IMR-90 (cell line): ENCODE data around the gene KRTAP10-6. TPM values are rescaled to one million over a fixed set of nuclear protein-coding genes. Genes with fewer than 3 reads are reported as not detected.

Experiments used
- ATAC-seq: fragments of 200-7000 bp; cut with Tn5 transposase; 2 replicates; pipeline ENCODE4 v1.9.1; 2020; ENCODE audit warnings: low read depth, mild to moderate bottlenecking, moderate library complexity
- BruUV-seq: library from RNA; stranded (reverse); fragments of 400-500 nt; replicated peaks from 2 replicates; lab custom pipeline; 2021; lab: Mats Ljungman, UMichigan
- CTCF ChIA-PET: fragments of 300-600 bp; formaldehyde crosslinking; extraction: SDS; loops from one replicate; lab custom pipeline; 2021; ENCODE audit warnings: antibody characterized with exemption; lab: Yijun Ruan, JAX
- POLR2A ChIA-PET: fragments of 300-600 bp; sonication (Branson Sonifier 250); formaldehyde crosslinking; loops from one replicate; lab custom pipeline; 2022; ENCODE audit warnings: antibody characterized with exemption; ENCODE audit not compliant: unreplicated experiment; lab: Charles Lee
- DNase-seq: peaks from one replicate; pipeline ENCODE4 v3.0.0; 2013
- H2AFZ ChIP-seq: replicated peaks from 2 replicates; pipeline ENCODE3; 2013; ENCODE audit warnings: low read length, mild to moderate bottlenecking; ENCODE audit not compliant: poor library complexity
- H2AK5ac ChIP-seq: 2 replicates; pipeline ENCODE4 v1.6.1; 2013; ENCODE audit warnings: low read depth, low read length, inconsistent platforms
- H2AK9ac ChIP-seq: replicated peaks from 2 replicates; pipeline ENCODE3; 2013; ENCODE audit warnings: mild to moderate bottlenecking, low read depth, low read length, moderate library complexity; ENCODE audit not compliant: poor library complexity
- H2BK120ac ChIP-seq: 2 replicates; pipeline ENCODE4 v1.6.1; 2013; ENCODE audit warnings: low read depth, low read length, inconsistent platforms
- H2BK15ac ChIP-seq: 3 replicates; pipeline ENCODE4 v1.6.1; 2013; ENCODE audit warnings: low read depth, low read length, inconsistent platforms
- H2BK20ac ChIP-seq: 2 replicates; pipeline ENCODE4 v1.6.1; 2013; ENCODE audit warnings: low read depth, mild to moderate bottlenecking, inconsistent platforms, low read length, moderate library complexity
- H2BK5ac ChIP-seq: 2 replicates; pipeline ENCODE4 v1.6.1; 2013; ENCODE audit warnings: mild to moderate bottlenecking, low read depth, low read length, inconsistent platforms; ENCODE audit not compliant: poor library complexity, severe bottlenecking
- H3K14ac ChIP-seq: replicated peaks from 2 replicates; pipeline ENCODE4 v1.6.1; 2013; ENCODE audit warnings: low read depth, low read length, inconsistent platforms
- H3K18ac ChIP-seq: 2 replicates; pipeline ENCODE4 v1.6.1; 2013; ENCODE audit warnings: low read depth, low read length, control low read depth
- H3K23ac ChIP-seq: 2 replicates; pipeline ENCODE4 v1.6.1; 2013; ENCODE audit warnings: low read depth, low read length, inconsistent platforms
- H3K27ac ChIP-seq: 2 replicates; pipeline ENCODE4 v1.5.1; 2013; ENCODE audit warnings: mild to moderate bottlenecking, control low read depth, low read length; ENCODE audit not compliant: insufficient read depth
- H3K27me3 ChIP-seq: 2 replicates; pipeline ENCODE4 v1.6.1; 2013; ENCODE audit warnings: low read length; ENCODE audit not compliant: control insufficient read depth, insufficient read depth
- H3K36me3 ChIP-seq: 2 replicates; pipeline ENCODE4 v1.6.1; 2013; ENCODE audit warnings: low read length, mixed read lengths; ENCODE audit not compliant: control insufficient read depth, insufficient read depth
- H3K4ac ChIP-seq: 2 replicates; pipeline ENCODE4 v1.6.1; 2013; ENCODE audit warnings: low read depth, low read length, inconsistent platforms
- H3K4me1 ChIP-seq: 2 replicates; pipeline ENCODE4 v1.6.1; 2013; ENCODE audit warnings: low read length, mixed read lengths; ENCODE audit not compliant: control insufficient read depth, insufficient read depth
- H3K4me2 ChIP-seq: 2 replicates; pipeline ENCODE4 v1.6.1; 2013; ENCODE audit warnings: low read depth, mild to moderate bottlenecking, control low read depth, low read length, moderate library complexity
- H3K4me3 ChIP-seq: 2 replicates; pipeline ENCODE4 v1.5.1; 2013; ENCODE audit warnings: low read depth, mild to moderate bottlenecking, control low read depth, low read length, moderate library complexity; ENCODE audit not compliant: insufficient read depth
- H3K56ac ChIP-seq: 2 replicates; pipeline ENCODE4 v1.6.1; 2013; ENCODE audit warnings: low read length, inconsistent platforms; ENCODE audit not compliant: insufficient read depth; ENCODE audit errors: extremely low read depth
- H3K79me1 ChIP-seq, 2 experiments: 2 replicates each; pipeline ENCODE4 v1.6.1; 2013; ENCODE audit warnings: low read length in 2 of 2, inconsistent platforms in 1 of 2, low read depth in 1 of 2
- H3K9ac ChIP-seq: 2 replicates; pipeline ENCODE4 v1.6.1; 2013; ENCODE audit warnings: low read depth, low read length, control low read depth
- H3K9me1 ChIP-seq: 2 replicates; pipeline ENCODE4 v1.6.1; 2013; ENCODE audit warnings: low read length, inconsistent platforms; ENCODE audit not compliant: insufficient read depth
- H3K9me3 ChIP-seq: 2 replicates; pipeline ENCODE4 v1.6.1; 2013; ENCODE audit warnings: low read length; ENCODE audit not compliant: control insufficient read depth, insufficient read depth
- H4K20me1 ChIP-seq: 2 replicates; pipeline ENCODE4 v1.6.1; 2013; ENCODE audit warnings: low read length, inconsistent platforms; ENCODE audit not compliant: insufficient read depth
- H4K5ac ChIP-seq: 2 replicates; pipeline ENCODE4 v1.6.1; 2013; ENCODE audit warnings: mild to moderate bottlenecking, low read depth, low read length, control low read depth
- H4K8ac ChIP-seq, 2 experiments: 2 replicates each; pipeline ENCODE4 v1.6.1; 2013; ENCODE audit warnings: low read depth in 2 of 2, low read length in 2 of 2, control low read depth in 1 of 2, inconsistent platforms in 1 of 2
- H4K91ac ChIP-seq: 2 replicates; pipeline ENCODE4 v1.6.1; 2013; ENCODE audit warnings: low read depth, low read length, inconsistent platforms; ENCODE audit not compliant: insufficient read depth
- BHLHE40 ChIP-seq: fragments of 150-350 bp; IDR thresholded peaks from 2 replicates; pipeline ENCODE4 v1.6.1; 2016; ENCODE audit warnings: mild to moderate bottlenecking, low read depth, low read length
- MAFK ChIP-seq: IDR thresholded peaks from 2 replicates; pipeline ENCODE4 v1.6.1; 2012; ENCODE audit warnings: low read depth, low read length, improper control_type of control experiment
- MAZ ChIP-seq: IDR thresholded peaks from 2 replicates; pipeline ENCODE4 v1.6.1; 2012; ENCODE audit warnings: low read depth, mild to moderate bottlenecking, low read length, improper control_type of control experiment, moderate library complexity, borderline replicate concordance
- MXI1 ChIP-seq: IDR thresholded peaks from 2 replicates; pipeline ENCODE4 v1.6.1; 2012; ENCODE audit warnings: low read depth, mild to moderate bottlenecking, low read length, moderate library complexity, borderline replicate concordance
- POLR2A ChIP-seq: IDR thresholded peaks from 2 replicates; pipeline ENCODE4 v1.6.1; 2012; ENCODE audit warnings: mild to moderate bottlenecking, low read depth, low read length
- RAD21 ChIP-seq: IDR thresholded peaks from 2 replicates; pipeline ENCODE4 v1.6.1; 2012; ENCODE audit warnings: low read length, improper control_type of control experiment
- RFX5 ChIP-seq: IDR thresholded peaks from 2 replicates; pipeline ENCODE4 v1.8.0; 2012; ENCODE audit warnings: low read depth, mild to moderate bottlenecking, low read length, moderate library complexity
- WGBS, 2 experiments: methylation state at CpG; one replicate each; pipeline versions ENCODE4 v1.1.5 to v1.1.7; 2013; ENCODE audit warnings: missing lambda C conversion rate in 2 of 2; ENCODE audit not compliant: insufficient read length in 1 of 2; ENCODE audit errors: extremely low coverage in 2 of 2; 5-methylcytosine and 5-hydroxymethylcytosine counted together
- dilution Hi-C: fragments of 300-500 bp; cut with HindIII; formaldehyde crosslinking; loops from one replicate; pipeline ENCODE4 v1.14.3; 2018; ENCODE audit warnings: low sequenced_read_pairs; ENCODE audit not compliant: unreplicated experiment
- in situ Hi-C: fragments of 300-500 bp; cut with MboI; formaldehyde crosslinking; loops from 3 replicates; pipeline ENCODE4 v1.14.3; 2019; ENCODE audit warnings: low sequenced_read_pairs, inconsistent platforms, mixed read lengths
- intact Hi-C: fragments of 100-400 bp; cut with micrococcal nuclease; formaldehyde crosslinking; loops from 2 replicates; pipeline ENCODE4 v1.10.0; 2022
- polyA plus RNA-seq, 3 experiments: library from polyadenylated mRNA; depleted of rRNA; stranded (reverse); fragments of >200 nt; gene quantifications; 2 replicates each; pipeline ENCODE4 v1.2.3, GENCODE V29; 2012; ENCODE audit warnings: low replicate concordance in 1 of 3
- total RNA-seq: library from RNA; depleted of rRNA; stranded (reverse); fragments of >200 nt; gene quantifications from 2 replicates; pipeline ENCODE4 v1.2.3, GENCODE V29; 2012
- TF ChIP-seq, protein P1 (sequence below): fragments of 150-350 bp; IDR thresholded peaks from 2 replicates; pipeline ENCODE4 v1.6.1; 2017; ENCODE audit warnings: mild to moderate bottlenecking, antibody characterized with exemption, low read length, low read depth
- TF ChIP-seq, protein P2 (sequence below): fragments of 150-350 bp; IDR thresholded peaks from 2 replicates; pipeline ENCODE4 v1.6.1; 2016; ENCODE audit warnings: low read depth, mild to moderate bottlenecking, low read length, moderate library complexity, borderline replicate concordance

Gene KRTAP10-6
- total and polyA plus RNA-seq, 2 of the 4 experiments (the other 2 are of a cell fraction): not detected

DNA sequence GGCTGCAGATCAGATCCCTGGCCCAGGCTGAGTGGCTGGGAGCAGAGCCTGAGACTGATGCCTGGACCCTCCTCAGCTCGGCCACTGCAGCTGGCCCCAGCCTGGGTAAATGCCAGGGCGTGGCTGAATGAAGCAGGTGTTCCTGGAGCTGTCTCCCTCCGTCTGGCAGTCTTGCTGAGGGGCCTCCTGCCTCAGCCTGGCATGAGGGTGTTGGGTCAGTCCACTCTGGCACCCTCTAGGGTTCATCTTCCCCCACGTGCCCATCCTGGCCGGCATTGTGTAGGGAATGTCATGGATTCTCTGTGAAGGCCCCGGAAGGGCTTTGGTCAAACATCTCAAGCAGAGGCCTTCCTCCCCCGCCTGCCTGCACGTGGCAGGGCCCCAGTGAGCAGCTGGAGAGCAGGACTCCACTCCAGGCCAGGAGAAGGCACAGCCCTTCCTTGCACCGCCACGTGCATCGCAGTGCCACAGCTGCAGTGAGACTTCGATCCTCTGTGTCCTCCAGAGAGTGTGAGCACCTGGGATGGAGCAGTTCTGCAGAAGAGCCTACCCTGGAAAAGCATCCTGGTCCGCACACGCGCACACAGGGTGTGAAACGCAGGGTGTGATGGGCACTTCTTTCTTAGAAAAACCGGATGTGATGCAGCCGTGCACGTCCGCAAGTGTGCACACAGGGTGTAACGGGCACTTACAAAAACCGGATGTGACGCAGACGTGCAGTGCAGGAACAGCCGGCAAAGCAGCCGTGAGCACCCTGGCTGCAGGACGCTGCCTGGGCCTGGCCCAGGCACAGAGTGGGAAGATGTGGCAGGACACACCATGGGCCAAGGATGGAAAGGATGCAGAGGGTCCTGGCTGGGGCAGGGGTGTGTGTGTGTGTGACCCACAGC is 23.4 kb downstream of the KRTAP10-6 start:
- Histone ChIP-seq H4K5ac (no peak overlapping the region), H3K27ac (no peak overlapping the region), H3K18ac (no peak overlapping the region), H4K8ac (no peak overlapping the region), H3K9ac (no peak overlapping the region), H3K23ac (no peak overlapping the region), H3K36me3 (no peaks in the 10 kb centered on the region), H3K14ac (no peak overlapping the region), H2BK120ac (no peak overlapping the region), H2BK15ac (no peak overlapping the region), H3K79me1 (no peaks in the 10 kb centered on the region), H4K91ac (no peak overlapping the region), H3K4ac (no peak overlapping the region), H2AK5ac (no peak overlapping the region), H2AFZ (no peak overlapping the region), H3K9me3 (peaks cover 4% of the 10 kb centered on the region), H3K27me3 (peaks cover 3% of the 10 kb centered on the region; the same call in 1 of the 2 replicates), H3K9me1 (no peaks in the 10 kb centered on the region), H2BK20ac (no peak overlapping the region), H3K56ac (no peak overlapping the region), H3K4me1 (no peaks in the 10 kb centered on the region), H3K4me2 (no peak overlapping the region), H4K20me1 (no peaks in the 10 kb centered on the region), H2BK5ac (no peak overlapping the region), H2AK9ac (no peak overlapping the region), H3K4me3 (no peak overlapping the region)
- in situ Hi-C loops: no loop called here
- TF ChIP-seq MXI1 (no peak), RFX5 (no peak), POLR2A (no peak), MAZ (no peak), BHLHE40 (no peak), MAFK (no peak), RAD21 (no peak)
- TF ChIP-seq, protein P1, sequence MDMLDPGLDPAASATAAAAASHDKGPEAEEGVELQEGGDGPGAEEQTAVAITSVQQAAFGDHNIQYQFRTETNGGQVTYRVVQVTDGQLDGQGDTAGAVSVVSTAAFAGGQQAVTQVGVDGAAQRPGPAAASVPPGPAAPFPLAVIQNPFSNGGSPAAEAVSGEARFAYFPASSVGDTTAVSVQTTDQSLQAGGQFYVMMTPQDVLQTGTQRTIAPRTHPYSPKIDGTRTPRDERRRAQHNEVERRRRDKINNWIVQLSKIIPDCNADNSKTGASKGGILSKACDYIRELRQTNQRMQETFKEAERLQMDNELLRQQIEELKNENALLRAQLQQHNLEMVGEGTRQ: no peak
- TF ChIP-seq, protein P2, sequence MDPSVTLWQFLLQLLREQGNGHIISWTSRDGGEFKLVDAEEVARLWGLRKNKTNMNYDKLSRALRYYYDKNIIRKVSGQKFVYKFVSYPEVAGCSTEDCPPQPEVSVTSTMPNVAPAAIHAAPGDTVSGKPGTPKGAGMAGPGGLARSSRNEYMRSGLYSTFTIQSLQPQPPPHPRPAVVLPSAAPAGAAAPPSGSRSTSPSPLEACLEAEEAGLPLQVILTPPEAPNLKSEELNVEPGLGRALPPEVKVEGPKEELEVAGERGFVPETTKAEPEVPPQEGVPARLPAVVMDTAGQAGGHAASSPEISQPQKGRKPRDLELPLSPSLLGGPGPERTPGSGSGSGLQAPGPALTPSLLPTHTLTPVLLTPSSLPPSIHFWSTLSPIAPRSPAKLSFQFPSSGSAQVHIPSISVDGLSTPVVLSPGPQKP: no peak
- WGBS, 2 experiments: 68% methylated on average over 18 of the region's 27 CpGs; no CpG with 5 or more reads in 1 of the 2 experiments
- POLR2A ChIA-PET: no interaction called here
- no peak for ATAC-seq
- no TSS peak for BruUV-seq
- dilution Hi-C loops: no loop called here
- CTCF ChIA-PET: no interaction called here
- no peak for DNase-seq
- intact Hi-C loops: no loop called here
